Astrocyte of the cerebellum (primary cell): ENCODE measurements around the gene EFCAB13.
A peak's percentile ranks its signal among the peaks of the same experiment; 100 is the strongest.
"Not testable (repeated sequence)": the region's sequence is repeated elsewhere in the genome, so short reads cannot be mapped to it uniquely, and the experiment has no call there.

ENCODE experiments used
- DNase-seq: peaks from one replicate; pipeline ENCODE4 v3.0.0-alpha.2; 2011; ENCODE audit warnings: low read depth
- H3K4me3 ChIP-seq: 2 replicates; pipeline ENCODE4 v1.5.1; 2011; ENCODE audit warnings: mild to moderate bottlenecking, low read depth, low read length, moderate library complexity
- in situ Hi-C: cut with HindIII; loops from 2 replicates; pipeline ENCODE4 v1.10.0; 2017; ENCODE audit warnings: low sequenced_read_pairs
- TF ChIP-seq, protein P1 (sequence below): IDR thresholded peaks from 2 replicates; pipeline ENCODE4 v1.5.1; 2012; ENCODE audit warnings: low read length, low read depth, moderate library complexity, mild to moderate bottlenecking; ENCODE audit errors: missing control alignments

The EFCAB13 gene

GRCh38 chr17:47404875-47405274 is 81.1 kb downstream of the EFCAB13 start:
- in situ Hi-C loops = loop anchor here (5.0 kb wide), 1 partner anchor 37 kb away; no protein-coding TSS in a partner anchor
- DNase-seq = no peak
- no peak overlapping the region for H3K4me3 ChIP-seq

GRCh38 chr17:47413872-47414271 is 90.1 kb downstream of the EFCAB13 start:
- no peak for DNase-seq
- H3K4me3 ChIP-seq = no peak overlapping the region
- in situ Hi-C loops = no loop called here
- TF ChIP-seq, protein P1, sequence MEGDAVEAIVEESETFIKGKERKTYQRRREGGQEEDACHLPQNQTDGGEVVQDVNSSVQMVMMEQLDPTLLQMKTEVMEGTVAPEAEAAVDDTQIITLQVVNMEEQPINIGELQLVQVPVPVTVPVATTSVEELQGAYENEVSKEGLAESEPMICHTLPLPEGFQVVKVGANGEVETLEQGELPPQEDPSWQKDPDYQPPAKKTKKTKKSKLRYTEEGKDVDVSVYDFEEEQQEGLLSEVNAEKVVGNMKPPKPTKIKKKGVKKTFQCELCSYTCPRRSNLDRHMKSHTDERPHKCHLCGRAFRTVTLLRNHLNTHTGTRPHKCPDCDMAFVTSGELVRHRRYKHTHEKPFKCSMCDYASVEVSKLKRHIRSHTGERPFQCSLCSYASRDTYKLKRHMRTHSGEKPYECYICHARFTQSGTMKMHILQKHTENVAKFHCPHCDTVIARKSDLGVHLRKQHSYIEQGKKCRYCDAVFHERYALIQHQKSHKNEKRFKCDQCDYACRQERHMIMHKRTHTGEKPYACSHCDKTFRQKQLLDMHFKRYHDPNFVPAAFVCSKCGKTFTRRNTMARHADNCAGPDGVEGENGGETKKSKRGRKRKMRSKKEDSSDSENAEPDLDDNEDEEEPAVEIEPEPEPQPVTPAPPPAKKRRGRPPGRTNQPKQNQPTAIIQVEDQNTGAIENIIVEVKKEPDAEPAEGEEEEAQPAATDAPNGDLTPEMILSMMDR = no peak

More at GRCh38 chr17:47404875-47405274, 81.1 kb downstream of the EFCAB13 start:
- TF ChIP-seq, protein P1 = no peak

DNA sequence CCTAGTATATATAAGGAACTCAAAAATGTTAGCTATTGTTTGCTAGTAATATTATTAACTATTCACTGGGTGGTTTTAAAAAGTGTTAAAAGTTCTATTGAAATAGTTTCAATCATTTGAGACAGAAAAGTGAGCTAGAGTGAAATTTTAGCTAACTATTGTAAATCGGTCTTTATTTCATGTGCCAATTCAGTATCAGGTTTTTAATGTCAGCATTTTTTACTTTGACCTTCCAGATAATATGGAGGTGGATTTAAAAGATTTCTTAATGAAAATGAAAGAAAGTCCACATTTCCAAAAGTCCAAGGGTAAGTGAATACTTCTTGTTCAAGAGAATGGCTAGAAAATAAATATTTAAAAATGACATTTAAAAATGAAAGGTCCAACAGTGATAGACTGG is 90.9 kb downstream of the EFCAB13 start:
- no peak for DNase-seq
- in situ Hi-C loops = no loop called here
- TF ChIP-seq, protein P1 = no peak
- no peak overlapping the region for H3K4me3 ChIP-seq

- peak overlapping the region; percentile 44 for H3K4me3 ChIP-seq
- TF ChIP-seq, protein P1 = no peak
- DNase-seq = no peak
- in situ Hi-C loops = no loop called here
Observed at GRCh38 chr17:47423406-47424295, 99.9 kb downstream of the EFCAB13 start.

DNA sequence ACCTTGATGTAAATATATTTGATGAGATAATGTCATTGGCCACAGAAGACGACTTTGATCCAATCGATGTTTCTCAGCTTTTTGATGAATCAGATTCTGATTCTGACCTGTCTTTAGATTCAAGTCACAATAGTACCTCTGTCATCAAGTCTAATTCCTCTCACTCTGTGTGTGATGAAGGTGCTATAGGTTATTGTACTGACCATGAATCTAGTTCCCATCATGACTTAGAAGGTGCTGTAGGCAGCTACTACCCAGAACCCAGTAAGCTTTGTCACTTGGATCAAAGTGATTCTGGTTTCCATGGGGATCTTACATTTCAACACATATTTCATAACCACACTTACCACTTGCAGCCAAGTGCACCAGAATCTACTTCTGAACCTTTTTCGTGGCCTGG is 101.5 kb downstream of the EFCAB13 start:
- in situ Hi-C loops, H3K4me3 ChIP-seq: not testable (repeated sequence)

GRCh38 chr17:47425887-47426635 is 102.3 kb downstream of the EFCAB13 start:
- in situ Hi-C loops, H3K4me3 ChIP-seq, DNase-seq: not testable (repeated sequence)

More for the DNA sequence above, 101.5 kb downstream of the EFCAB13 start:
- DNase-seq = not testable (repeated sequence)

DNA sequence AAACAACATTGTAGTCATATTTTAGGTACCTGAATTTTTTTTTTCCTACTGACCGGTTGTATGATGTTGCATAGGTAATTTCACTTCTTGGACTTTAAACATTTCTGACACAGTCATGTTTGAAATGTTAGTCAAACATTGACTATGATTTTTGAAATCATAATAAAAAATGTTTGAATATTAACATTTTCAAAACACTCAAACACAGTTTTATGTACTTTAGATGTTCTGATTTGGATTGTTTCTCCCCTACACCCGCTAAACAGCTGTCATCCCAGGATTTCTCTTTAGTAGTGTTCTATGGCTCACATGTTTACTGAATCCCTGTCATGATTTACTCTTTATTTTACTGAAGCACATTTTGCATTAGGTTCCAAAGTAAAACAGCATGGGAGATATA is 104.2 kb downstream of the EFCAB13 start:
- in situ Hi-C loops = no loop called here
- DNase-seq = no peak
- TF ChIP-seq, protein P1 = no peak
- H3K4me3 ChIP-seq = no peak overlapping the region

GRCh38 chr17:47432240-47432639 is 108.5 kb downstream of the EFCAB13 start:
- DNase-seq, in situ Hi-C loops, H3K4me3 ChIP-seq: not testable (repeated sequence)
